ENCODE measurements around the gene SPEF1.

DNA sequence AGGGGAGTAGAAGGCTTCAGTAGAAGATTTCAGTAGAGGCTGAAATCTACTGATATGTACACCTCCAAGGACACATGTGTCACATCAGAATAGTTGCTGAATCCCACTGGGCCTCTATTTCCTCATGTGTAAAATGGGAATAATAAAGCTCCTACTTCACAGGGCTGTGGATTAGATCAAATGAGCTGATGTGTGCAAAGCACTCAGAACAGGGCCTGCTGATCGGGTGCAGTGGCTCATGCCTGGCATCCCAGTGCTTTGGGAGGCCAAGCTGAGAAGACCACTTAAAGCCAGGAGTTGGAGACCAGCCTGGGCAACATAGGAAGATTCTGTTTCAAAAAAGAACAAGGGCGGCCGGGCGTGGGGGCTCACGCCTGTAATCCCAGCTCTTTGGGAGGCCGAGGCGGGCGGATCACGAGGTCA lies 31.0 kb upstream of the SPEF1 start:
- no peak for TF ChIP-seq CBX5 (IDR thresholded peaks at IDR 0.05; ENCODE audit: low read depth)
- no peak for TF ChIP-seq BHLHE40 (IDR thresholded peaks at IDR 0.05; ENCODE audit: borderline replicate concordance in 1 of 2, low read depth in 2 of 2, low read length in 1 of 2)
- TF ChIP-seq CHD1 (IDR thresholded peaks at IDR 0.05; ENCODE audit: low read depth, low read length), result no peak
- TF ChIP-seq, protein P1, sequence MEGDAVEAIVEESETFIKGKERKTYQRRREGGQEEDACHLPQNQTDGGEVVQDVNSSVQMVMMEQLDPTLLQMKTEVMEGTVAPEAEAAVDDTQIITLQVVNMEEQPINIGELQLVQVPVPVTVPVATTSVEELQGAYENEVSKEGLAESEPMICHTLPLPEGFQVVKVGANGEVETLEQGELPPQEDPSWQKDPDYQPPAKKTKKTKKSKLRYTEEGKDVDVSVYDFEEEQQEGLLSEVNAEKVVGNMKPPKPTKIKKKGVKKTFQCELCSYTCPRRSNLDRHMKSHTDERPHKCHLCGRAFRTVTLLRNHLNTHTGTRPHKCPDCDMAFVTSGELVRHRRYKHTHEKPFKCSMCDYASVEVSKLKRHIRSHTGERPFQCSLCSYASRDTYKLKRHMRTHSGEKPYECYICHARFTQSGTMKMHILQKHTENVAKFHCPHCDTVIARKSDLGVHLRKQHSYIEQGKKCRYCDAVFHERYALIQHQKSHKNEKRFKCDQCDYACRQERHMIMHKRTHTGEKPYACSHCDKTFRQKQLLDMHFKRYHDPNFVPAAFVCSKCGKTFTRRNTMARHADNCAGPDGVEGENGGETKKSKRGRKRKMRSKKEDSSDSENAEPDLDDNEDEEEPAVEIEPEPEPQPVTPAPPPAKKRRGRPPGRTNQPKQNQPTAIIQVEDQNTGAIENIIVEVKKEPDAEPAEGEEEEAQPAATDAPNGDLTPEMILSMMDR (IDR thresholded peaks at IDR 0.05 in 2 of 3, conservative IDR thresholded peaks at IDR 0.05 in 1 of 3; ENCODE audit: control insufficient read depth in 2 of 3, extremely low read depth in 1 of 3, insufficient read depth in 1 of 3, low read depth in 3 of 3, low read length in 3 of 3), result no peak
